ENCODE results near the gene YEATS2.

DNA sequence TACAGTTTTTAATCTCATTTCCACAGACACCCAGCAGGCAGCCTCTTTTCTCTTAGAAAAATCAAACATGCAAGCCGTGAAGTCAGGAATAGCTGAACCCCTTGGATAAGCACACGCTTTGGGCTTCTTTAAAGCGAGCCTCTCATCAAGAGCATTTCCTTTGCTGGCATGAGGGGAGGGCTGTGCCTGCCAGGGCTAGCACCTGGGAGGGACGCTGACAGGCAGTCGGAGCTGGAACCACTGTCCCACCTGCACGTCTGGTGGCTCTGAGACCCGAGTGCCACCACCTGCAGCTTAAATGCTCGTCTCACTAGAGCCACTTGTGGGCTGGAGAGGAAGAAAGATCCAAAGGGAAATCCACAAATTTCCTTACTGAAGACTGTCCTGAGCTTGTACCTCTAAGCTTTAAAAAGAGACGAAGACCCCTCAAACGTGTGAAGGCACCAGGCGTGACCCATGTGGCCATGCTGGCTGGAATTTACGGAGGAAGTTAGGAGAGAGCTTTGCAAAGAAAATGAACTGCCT, 118.4 kb downstream of the YEATS2 start:
- TF ChIP-seq, protein P1, sequence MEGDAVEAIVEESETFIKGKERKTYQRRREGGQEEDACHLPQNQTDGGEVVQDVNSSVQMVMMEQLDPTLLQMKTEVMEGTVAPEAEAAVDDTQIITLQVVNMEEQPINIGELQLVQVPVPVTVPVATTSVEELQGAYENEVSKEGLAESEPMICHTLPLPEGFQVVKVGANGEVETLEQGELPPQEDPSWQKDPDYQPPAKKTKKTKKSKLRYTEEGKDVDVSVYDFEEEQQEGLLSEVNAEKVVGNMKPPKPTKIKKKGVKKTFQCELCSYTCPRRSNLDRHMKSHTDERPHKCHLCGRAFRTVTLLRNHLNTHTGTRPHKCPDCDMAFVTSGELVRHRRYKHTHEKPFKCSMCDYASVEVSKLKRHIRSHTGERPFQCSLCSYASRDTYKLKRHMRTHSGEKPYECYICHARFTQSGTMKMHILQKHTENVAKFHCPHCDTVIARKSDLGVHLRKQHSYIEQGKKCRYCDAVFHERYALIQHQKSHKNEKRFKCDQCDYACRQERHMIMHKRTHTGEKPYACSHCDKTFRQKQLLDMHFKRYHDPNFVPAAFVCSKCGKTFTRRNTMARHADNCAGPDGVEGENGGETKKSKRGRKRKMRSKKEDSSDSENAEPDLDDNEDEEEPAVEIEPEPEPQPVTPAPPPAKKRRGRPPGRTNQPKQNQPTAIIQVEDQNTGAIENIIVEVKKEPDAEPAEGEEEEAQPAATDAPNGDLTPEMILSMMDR (IDR thresholded peaks at IDR 0.05), result no peak
- TF ChIP-seq SMC3 (IDR thresholded peaks at IDR 0.05), result no peak
